DOHH2 (cell line): ENCODE data around the gene MYBPHL.
"Not testable (repeated sequence)": the region's sequence is repeated elsewhere in the genome, so short reads cannot be mapped to it uniquely, and the experiment has no call there.

Experiments used
- H3F3A ChIP-seq: fragments of 200-600 bp; sonication (generic), shearing (Covaris generic); 2 replicates; pipeline ENCODE4 v1.6.0; 2016; ENCODE audit warnings: antibody characterized with exemption, mild to moderate bottlenecking; ENCODE audit not compliant: control insufficient read depth, insufficient read depth
- H3K27ac ChIP-seq: fragments of 200-600 bp; sonication (generic); 2 replicates; pipeline ENCODE4 v1.5.1; 2014; ENCODE audit warnings: low read depth, mild to moderate bottlenecking, low read length, moderate library complexity
- H3K27me3 ChIP-seq: fragments of 200-600 bp; sonication (generic); 2 replicates; pipeline ENCODE4 v1.6.1; 2014; ENCODE audit warnings: mild to moderate bottlenecking, low read length, mixed read lengths; ENCODE audit not compliant: control insufficient read depth
- H3K36me3 ChIP-seq: fragments of 200-600 bp; sonication (generic); 2 replicates; pipeline ENCODE4 v1.6.1; 2014; ENCODE audit warnings: mild to moderate bottlenecking, low read length, moderate library complexity, mixed read lengths; ENCODE audit not compliant: control insufficient read depth
- H3K4me1 ChIP-seq: fragments of 200-600 bp; sonication (generic); 2 replicates; pipeline ENCODE4 v1.6.1; 2014; ENCODE audit warnings: mild to moderate bottlenecking, low read length, mixed read lengths; ENCODE audit not compliant: control insufficient read depth
- H3K4me2 ChIP-seq: fragments of 200-600 bp; sonication (generic); 2 replicates; pipeline ENCODE4 v1.6.0; 2014; ENCODE audit warnings: mild to moderate bottlenecking, low read length, moderate library complexity
- H3K4me3 ChIP-seq: fragments of 200-600 bp; sonication (generic); 2 replicates; pipeline ENCODE4 v1.5.1; 2014; ENCODE audit warnings: mild to moderate bottlenecking, low read length, mixed read lengths
- H3K79me2 ChIP-seq: fragments of 200-600 bp; sonication (generic); 2 replicates; pipeline ENCODE4 v1.6.1; 2014; ENCODE audit warnings: mild to moderate bottlenecking, low read length, mixed read lengths; ENCODE audit not compliant: control insufficient read depth
- H3K9me2 ChIP-seq: fragments of 200-600 bp; sonication (generic); replicated peaks from 2 replicates; pipeline ENCODE4 v1.6.1; 2014; ENCODE audit warnings: mild to moderate bottlenecking, low read length, mixed read lengths; ENCODE audit not compliant: control insufficient read depth
- H3K9me3 ChIP-seq: fragments of 200-600 bp; sonication (generic); 2 replicates; pipeline ENCODE4 v1.6.1; 2014; ENCODE audit warnings: antibody characterized with exemption, low read length, mixed read lengths; ENCODE audit not compliant: control insufficient read depth, insufficient read depth
- H4K20me1 ChIP-seq: fragments of 200-600 bp; sonication (generic); 2 replicates; pipeline ENCODE4 v1.6.0; 2014; ENCODE audit warnings: low read depth, mild to moderate bottlenecking, antibody characterized with exemption, low read length, moderate library complexity; ENCODE audit not compliant: control insufficient read depth, insufficient read depth
- EZH2phosphoT487 ChIP-seq: fragments of 200-600 bp; sonication (generic); IDR thresholded peaks from 2 replicates; pipeline ENCODE4 v1.6.1; 2017; ENCODE audit warnings: borderline replicate concordance, mild to moderate bottlenecking, antibody characterized with exemption, low read length, moderate library complexity, mixed read lengths
- TF ChIP-seq, protein P1 (sequence below): fragments of 200-600 bp; sonication (generic); IDR thresholded peaks from one replicate; pipeline ENCODE4 v1.5.1; 2014; ENCODE audit warnings: antibody characterized with exemption, mild to moderate bottlenecking, low read depth, low read length; ENCODE audit not compliant: poor library complexity, severe bottlenecking

MYBPHL gene

DNA sequence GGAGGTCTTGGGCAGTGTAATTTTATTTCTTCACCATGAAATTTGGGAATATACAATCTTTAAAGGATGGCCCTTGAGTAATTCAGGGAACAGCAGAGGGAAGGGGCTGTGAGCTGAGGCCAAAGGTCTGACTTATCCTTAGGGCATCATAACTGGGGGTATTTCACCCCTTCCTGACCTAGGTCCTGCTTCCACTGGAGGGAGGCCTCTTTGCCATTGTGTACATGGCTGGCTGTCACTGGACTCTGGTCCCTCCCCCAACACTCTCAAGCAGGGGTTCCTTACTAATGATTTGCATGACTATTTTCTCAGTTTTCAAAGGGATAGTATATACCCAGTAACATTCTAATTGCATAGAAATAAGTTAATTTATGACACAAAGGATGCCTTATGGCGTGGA is 16.7 kb downstream of the MYBPHL start:
- H3K27me3 ChIP-seq = no peaks in the 10 kb centered on the region
- no peak for TF ChIP-seq EZH2phosphoT487
- TF ChIP-seq, protein P1, sequence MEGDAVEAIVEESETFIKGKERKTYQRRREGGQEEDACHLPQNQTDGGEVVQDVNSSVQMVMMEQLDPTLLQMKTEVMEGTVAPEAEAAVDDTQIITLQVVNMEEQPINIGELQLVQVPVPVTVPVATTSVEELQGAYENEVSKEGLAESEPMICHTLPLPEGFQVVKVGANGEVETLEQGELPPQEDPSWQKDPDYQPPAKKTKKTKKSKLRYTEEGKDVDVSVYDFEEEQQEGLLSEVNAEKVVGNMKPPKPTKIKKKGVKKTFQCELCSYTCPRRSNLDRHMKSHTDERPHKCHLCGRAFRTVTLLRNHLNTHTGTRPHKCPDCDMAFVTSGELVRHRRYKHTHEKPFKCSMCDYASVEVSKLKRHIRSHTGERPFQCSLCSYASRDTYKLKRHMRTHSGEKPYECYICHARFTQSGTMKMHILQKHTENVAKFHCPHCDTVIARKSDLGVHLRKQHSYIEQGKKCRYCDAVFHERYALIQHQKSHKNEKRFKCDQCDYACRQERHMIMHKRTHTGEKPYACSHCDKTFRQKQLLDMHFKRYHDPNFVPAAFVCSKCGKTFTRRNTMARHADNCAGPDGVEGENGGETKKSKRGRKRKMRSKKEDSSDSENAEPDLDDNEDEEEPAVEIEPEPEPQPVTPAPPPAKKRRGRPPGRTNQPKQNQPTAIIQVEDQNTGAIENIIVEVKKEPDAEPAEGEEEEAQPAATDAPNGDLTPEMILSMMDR = no peak
- H3K27ac ChIP-seq = no peak overlapping the region
- no peaks in the 10 kb centered on the region; the same call in 1 of the 2 replicates for H3F3A ChIP-seq
- H4K20me1 ChIP-seq = no peaks in the 10 kb centered on the region
- H3K79me2 ChIP-seq = no peaks in the 10 kb centered on the region
- no peaks in the 10 kb centered on the region for H3K9me3 ChIP-seq
- no peaks in the 10 kb centered on the region for H3K9me2 ChIP-seq
- H3K36me3 ChIP-seq = no peaks in the 10 kb centered on the region
- H3K4me2 ChIP-seq = no peak overlapping the region
- H3K4me1 ChIP-seq = peaks cover 26% of the 10 kb centered on the region
- no peak overlapping the region for H3K4me3 ChIP-seq

DNA sequence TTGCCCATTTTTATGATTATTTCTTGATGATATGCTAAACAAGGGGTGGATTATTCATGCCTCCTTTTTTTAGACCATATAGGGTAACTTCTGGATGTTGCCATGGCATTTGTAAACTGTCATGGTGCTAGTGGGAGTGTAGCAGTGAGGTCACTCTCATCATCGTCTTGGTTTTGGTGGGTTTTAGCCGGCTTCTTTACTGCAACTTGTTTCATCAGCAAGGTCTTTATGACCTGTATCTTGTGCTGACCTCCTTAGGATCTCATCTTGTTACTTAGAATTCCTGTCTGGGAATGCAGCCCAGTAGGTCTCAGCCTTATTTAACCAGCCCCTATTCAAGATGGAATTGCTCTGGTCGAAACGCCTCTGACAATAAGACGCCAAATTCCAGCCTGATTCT is 20.0 kb downstream of the MYBPHL start:
- H3K9me2 ChIP-seq, H3K27me3 ChIP-seq, H4K20me1 ChIP-seq, H3K36me3 ChIP-seq, H3F3A ChIP-seq, H3K4me3 ChIP-seq, H3K27ac ChIP-seq, H3K4me2 ChIP-seq, H3K9me3 ChIP-seq: not testable (repeated sequence)
- Histone ChIP-seq H3K79me2 (peaks cover 10% of the 10 kb centered on the region), H3K4me1 (peaks cover 27% of the 10 kb centered on the region)

DNA sequence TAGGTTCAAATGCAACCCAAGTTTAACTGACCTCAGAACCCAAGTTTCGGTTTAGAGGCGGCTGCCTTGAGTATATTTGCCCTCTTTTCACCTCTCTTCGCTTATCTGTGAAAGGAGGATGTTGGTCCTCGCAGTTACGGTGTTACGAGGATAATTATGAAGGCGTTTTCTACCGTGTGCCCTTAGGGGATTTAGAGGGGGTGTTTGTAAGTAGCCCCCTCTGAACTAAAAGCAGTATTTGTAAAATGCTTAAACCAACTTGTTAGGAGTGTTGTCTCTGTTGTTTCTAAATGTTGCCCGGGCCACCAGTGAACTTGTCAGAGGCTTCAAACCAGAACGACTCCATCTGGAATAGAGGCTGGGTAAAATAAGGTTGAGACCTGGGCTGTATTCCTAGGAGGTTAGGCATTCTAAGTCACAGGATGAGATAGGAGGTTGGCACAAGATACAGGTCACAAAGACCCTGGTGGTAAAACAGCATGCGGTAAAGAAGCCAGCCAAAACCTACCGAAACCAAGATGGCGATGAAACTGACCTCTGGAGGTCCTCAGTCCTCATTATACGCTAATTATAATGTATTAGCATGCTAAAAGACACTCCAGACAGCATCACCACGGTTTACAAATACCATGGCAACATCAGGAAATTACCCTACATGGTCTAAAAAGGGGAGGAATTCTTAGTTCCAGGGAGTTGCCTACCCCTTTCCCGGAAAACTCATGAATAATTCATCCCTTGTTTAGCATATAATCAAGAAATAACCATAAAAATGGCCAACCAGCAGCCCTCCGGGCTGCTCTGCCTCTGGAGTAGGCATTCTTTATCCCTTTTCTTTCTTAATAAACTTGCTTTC is 22.8 kb downstream of the MYBPHL start:
- no peaks in the 10 kb centered on the region for H3K9me3 ChIP-seq
- H3K4me1 ChIP-seq = peaks cover 19% of the 10 kb centered on the region
- peak overlapping the region; percentile 56 for H3K27ac ChIP-seq
- H3K79me2 ChIP-seq = peaks cover 10% of the 10 kb centered on the region
- no peaks in the 10 kb centered on the region for H4K20me1 ChIP-seq
- no peaks in the 10 kb centered on the region for H3F3A ChIP-seq
- TF ChIP-seq EZH2phosphoT487 = no peak
- TF ChIP-seq, protein P1 = no peak
- no peaks in the 10 kb centered on the region for H3K27me3 ChIP-seq
- H3K9me2 ChIP-seq = no peaks in the 10 kb centered on the region
- H3K4me3 ChIP-seq = peak overlapping the region; percentile 93
- peaks cover 14% of the 10 kb centered on the region for H3K36me3 ChIP-seq
- peak overlapping the region; percentile 77 for H3K4me2 ChIP-seq

DNA sequence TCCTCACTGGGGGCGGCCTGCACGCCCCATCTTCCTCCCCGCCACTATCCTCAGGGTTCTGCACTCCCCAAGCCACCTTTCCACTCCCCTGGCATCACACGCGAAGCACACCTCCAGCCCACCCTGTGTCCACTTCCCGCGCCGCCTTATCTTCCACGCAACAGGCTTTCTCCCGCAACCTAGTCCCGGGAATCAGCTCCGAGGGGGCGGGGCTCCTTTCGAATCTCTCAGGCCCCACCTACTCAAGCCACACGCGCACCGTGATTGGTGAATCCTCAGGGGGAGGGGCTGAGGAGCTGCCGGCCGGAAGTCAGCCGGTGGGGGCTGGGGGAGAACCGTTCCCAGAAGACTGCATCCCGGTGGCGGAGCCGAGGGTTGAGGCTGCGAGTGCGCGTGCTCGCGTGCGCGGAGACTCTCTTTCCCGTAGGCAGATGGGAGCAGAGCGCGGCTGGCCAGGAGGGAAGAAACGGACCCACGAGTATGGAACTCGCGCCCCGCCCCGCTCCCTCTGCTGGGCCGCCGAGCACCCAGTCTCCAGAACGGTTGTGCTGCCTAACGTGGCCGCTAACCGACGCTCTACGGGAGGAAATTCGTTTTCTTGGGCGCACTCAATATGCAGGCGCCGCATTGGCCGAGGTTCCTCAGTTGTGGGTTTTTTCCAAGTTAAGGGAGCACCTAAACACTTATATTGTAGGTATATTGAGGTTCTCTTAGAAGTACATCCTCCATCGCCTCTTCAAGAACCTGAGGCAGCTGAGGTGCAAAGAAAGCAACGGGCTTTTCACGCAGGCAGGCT is 23.7 kb downstream of the MYBPHL start, which contains the start of gene PSRC1:
TSS of gene PSRC1 (minus strand) at position 194 of the 796 bp plus-strand sequence.
- H3K9me2 ChIP-seq = no peaks in the 10 kb centered on the region

More for the DNA sequence above, 23.7 kb downstream of the MYBPHL start, which contains the start of gene PSRC1:
- H3F3A ChIP-seq = no peaks in the 10 kb centered on the region
- H3K36me3 ChIP-seq = peaks cover 14% of the 10 kb centered on the region
- peaks cover 10% of the 10 kb centered on the region for H3K79me2 ChIP-seq
- peaks cover 19% of the 10 kb centered on the region for H3K4me1 ChIP-seq
- peak within 1 kb of the TSS; percentile 93 for H3K4me3 ChIP-seq
- H3K27ac ChIP-seq = peak within 1 kb of the TSS; percentile 56
- no peaks in the 10 kb centered on the region for H3K9me3 ChIP-seq
- TF ChIP-seq EZH2phosphoT487 = no peak
- TF ChIP-seq, protein P1 = peak; percentile 42
- H3K4me2 ChIP-seq = peak within 1 kb of the TSS; percentile 77
- H3K27me3 ChIP-seq = no peaks in the 10 kb centered on the region
- H4K20me1 ChIP-seq = no peaks in the 10 kb centered on the region
